ENCODE measurements around the gene ACSL3.
"Not testable (repeated sequence)": the region's sequence is repeated elsewhere in the genome, so short reads cannot be mapped to it uniquely, and the experiment has no call there.

Gene ACSL3

DNA sequence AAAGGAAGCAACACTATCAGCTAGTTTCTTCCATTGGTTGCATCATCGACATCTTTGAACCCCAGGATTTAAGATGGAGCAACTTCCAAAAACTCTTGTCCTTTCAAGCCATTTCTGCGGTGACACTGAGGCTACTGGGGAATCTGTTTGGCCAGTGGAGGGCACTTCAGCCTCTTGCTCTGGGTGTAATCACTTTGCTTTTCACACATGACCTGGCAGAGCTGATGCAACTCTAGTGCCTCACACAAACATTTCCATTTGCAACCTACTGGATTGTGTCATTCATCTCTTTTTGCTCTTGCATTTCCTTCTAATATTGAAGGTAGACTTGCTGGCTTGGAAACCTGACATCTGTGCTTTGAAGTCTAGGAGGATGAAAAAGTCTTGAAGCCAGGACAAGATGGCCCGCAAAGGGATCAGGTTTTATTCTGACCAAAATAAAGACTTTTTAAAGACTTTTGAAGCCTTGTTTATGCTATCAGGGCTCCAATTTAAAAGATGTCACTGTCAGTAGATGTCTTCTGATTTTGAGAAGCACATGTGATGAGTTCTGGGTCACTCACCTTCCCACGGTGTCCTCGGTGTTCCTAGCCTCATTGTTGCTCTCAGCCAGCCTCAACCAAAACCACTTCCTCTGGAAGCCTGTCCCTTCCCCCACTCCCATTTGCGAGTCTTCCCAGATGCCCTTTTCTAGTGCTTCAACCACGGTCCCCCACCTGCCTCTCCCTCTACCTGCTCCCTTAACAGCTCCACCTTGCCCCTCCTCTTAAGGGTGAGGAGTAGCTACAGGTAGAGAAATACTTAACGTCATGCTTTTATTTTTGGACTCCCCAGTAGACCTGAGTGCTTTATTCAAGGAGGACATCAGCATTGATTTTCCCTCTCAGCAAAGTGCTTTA is 121.4 kb downstream of the ACSL3 start:
- peak; percentile 12 for DNase-seq

DNA sequence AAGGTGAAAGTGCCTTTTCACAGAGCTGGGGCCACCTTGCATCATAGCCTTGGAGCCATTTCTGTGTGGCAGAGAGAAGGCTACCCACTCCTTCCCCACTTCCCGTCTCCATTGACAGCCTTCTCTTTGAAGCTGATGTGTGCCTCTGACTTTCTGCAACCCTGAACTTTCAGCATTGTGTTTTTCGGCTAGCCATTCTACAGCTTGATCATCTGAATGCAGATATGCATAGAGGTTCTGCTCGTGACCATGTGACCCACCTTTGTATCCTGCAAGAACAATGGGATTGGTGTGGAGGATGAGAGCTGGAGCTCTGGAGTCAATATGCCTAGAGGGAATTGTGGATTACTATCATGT is 122.1 kb downstream of the ACSL3 start:
- DNase-seq: no peak

DNA sequence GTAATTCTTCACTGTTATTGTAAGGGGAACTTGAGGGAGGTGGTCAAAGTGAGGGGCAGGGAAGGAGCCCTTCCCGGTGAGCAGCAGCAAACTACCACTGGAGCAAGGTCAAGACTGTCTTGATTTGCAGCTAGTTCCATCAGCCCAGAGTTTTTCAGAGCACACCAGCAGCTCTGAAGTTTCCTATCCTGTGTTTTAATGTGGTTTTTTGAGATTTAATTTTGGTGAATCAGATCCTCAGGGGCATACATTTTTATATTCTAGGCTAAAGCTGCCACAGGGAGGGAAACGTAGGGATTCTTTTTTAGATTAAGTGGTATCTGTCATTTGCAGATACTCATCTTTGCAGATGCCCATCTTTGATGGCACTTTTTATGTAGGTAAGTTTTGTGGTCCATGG is 124.1 kb downstream of the ACSL3 start:
- no peak for DNase-seq

DNA sequence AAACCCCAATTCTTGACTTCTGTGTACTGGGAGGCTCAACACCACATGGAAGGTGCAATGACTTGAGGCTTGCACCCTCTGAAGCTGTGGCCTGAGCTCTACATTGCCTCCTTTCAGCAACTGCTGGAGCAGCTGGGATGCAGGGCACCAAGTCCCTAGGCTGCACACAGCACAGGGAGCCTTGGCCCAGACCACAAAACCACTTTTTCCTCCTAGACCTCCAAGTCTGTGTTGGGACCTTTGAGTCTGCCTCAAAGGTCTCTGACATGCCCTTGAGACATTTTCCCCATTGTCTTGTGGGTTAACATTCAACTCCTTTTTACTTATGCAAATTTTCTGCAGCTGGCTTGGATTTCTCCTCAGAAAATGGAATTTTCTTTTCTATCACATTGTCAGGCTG is 128.6 kb downstream of the ACSL3 start:
- no peak for DNase-seq

DNA sequence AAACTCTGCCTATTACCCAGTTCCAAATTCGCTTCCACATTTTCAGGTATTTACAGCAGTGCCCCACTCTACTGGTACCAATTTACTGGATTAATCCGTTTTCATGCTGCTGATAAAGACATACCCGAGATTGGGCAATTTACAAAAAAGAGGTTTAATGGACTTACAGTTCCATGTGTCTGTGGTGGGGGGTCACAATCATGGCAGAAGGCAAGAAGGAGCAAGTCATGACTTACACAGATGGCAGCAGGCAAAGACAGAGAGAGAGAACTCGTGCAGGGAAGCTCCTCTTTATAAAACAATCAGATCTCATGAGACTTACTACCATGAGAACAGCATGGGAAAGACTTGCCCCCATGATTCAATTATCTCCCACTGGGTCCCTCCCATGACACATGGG is 129.4 kb downstream of the ACSL3 start:
- not testable (repeated sequence) for DNase-seq

DNA sequence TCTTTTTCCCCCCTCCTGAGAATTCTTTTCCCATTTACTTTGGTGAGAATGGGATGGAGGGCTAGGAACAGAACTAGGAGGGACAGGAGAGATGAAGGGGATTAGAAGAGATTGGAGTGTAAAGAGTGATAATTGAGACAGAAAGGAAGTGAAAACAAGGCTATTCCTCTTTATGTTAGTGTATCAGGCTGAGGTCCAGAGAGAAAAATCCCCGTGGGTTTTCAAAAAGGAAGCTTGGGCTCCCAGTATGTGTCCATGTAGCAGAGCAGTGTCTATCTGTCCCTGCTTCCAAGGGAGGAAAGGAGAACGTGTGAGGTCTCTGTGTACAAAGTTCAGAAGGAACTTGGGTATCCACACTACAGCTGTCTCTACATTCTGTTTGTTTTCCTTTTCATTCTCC is 131.3 kb downstream of the ACSL3 start:
- no peak for DNase-seq

Measured in NCI-H526 treated with DMSO at 0.1 percent for 48 hours (cell line).